Activated T-cell treated with anti-CD3 and anti-CD28 coated beads for 1 hour (primary cell): ENCODE measurements around the gene PCBP4.

Experiments
- DNase-seq: peaks from one replicate; pipeline ENCODE4 v3.0.0-alpha.2; 2020; ENCODE audit warnings: low read depth

PCBP4 gene

GRCh38 chr3:51971350-51971749 is 4.1 kb upstream of the PCBP4 start:
- no peak for DNase-seq

GRCh38 chr3:51970606-51971300 is 3.5 kb upstream of the PCBP4 start:
- DNase-seq: no peak

- DNase-seq: no peak
These were observed 2.6 kb upstream of the PCBP4 start for GRCh38 chr3:51969841-51970240.

GRCh38 chr3:51968883-51969678 is 1.8 kb upstream of the PCBP4 start:
- DNase-seq: no peak

GRCh38 chr3:51968170-51968775 is 1.0 kb upstream of the PCBP4 start:
- no peak for DNase-seq

GRCh38 chr3:51966922-51967383 is 301 bp downstream of the PCBP4 start:
- DNase-seq: no peak

- DNase-seq: no peak
These were observed 768 bp downstream of the PCBP4 start for GRCh38 chr3:51966486-51966885.

GRCh38 chr3:51966016-51966415 is 1.2 kb downstream of the PCBP4 start:
- no peak for DNase-seq

- no peak for DNase-seq
These were observed 2.7 kb downstream of the PCBP4 start for GRCh38 chr3:51964521-51964920.

GRCh38 chr3:51963951-51964451 is 3.3 kb downstream of the PCBP4 start:
- no peak for DNase-seq

GRCh38 chr3:51962854-51963530 is 4.3 kb downstream of the PCBP4 start:
- no peak for DNase-seq

- DNase-seq: no peak
These were observed 5.4 kb downstream of the PCBP4 start for GRCh38 chr3:51961602-51962569.

GRCh38 chr3:51961011-51961410 is 6.2 kb downstream of the PCBP4 start:
- no peak for DNase-seq

- no peak for DNase-seq
These were observed 6.9 kb downstream of the PCBP4 start for GRCh38 chr3:51960386-51960785.

GRCh38 chr3:51959651-51960050 is 7.6 kb downstream of the PCBP4 start:
- no peak for DNase-seq

- DNase-seq: no peak
These were observed 8.4 kb downstream of the PCBP4 start for GRCh38 chr3:51958603-51959521.

- DNase-seq: no peak
These were observed 9.6 kb downstream of the PCBP4 start for GRCh38 chr3:51957520-51958205.

- DNase-seq: no peak
These were observed 11.1 kb downstream of the PCBP4 start for GRCh38 chr3:51955893-51956770.
